RPMI7951 (cell line): Measurements from ENCODE around the gene SMLR1. TPM values are rescaled to one million over a fixed set of nuclear protein-coding genes. Genes with fewer than 3 reads are reported as not detected.
A peak's percentile ranks its signal among the peaks of the same experiment; 100 is the strongest.
"Not testable (repeated sequence)": the region's sequence is repeated elsewhere in the genome, so short reads cannot be mapped to it uniquely, and the experiment has no call there.

ENCODE experiments used
- DNase-seq: peaks from one replicate; pipeline ENCODE4 v3.0.0-alpha.2; 2012; ENCODE audit warnings: low read depth
- total RNA-seq: library from RNA; depleted of rRNA; stranded (reverse); fragments of >200 nt; shearing (Covaris generic); gene quantifications from 2 replicates; pipeline ENCODE4 v1.2.3, GENCODE V29; 2014; rRNA removed

SMLR1 gene
- not detected in 2 replicates for total RNA-seq

DNA sequence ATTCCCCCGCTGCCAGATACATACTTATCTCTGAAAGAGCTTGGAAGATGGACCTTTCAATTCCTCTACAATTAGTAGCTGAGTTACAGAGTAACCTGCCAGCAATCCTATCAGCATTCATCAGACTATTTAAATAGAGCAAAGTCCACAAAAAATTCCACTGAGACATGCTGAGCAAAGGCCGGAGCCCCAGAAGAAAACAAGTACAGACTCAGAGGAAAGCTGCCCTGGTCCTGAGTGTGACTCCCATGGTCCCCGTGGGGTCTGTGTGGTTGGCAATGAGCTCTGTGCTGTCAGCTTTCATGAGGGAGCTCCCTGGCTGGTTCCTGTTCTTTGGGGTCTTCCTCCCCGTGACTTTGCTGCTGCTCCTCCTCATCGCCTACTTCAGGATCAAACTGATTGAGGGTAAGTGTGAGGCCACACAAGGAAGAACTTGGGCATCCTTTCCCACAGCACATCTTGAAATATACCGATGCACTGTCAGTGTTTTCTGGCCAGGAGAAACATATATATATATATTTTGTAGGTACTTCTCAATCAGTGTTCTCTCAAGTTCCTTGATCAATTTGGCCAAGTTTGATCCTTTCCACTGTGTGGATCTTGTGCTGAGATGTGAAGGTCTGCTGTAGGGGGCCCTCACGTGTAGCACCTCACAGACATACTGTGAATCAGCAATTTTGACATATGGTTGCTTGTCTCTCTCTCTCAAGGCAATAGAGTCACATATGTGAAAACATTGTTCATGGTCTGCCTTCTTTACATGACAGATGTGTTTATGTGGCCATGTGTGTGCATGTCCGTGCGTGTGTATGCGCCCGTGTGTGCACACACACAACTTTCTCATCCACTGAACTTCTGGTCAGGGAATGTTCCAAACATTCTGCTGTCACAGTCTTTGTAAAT lies at the start of gene SMLR1:
TSS of gene SMLR1 (plus strand) at position 160 of the 903 bp plus-strand sequence. CDS start at position 168, 8 bp downstream.
- no peak for DNase-seq

DNA sequence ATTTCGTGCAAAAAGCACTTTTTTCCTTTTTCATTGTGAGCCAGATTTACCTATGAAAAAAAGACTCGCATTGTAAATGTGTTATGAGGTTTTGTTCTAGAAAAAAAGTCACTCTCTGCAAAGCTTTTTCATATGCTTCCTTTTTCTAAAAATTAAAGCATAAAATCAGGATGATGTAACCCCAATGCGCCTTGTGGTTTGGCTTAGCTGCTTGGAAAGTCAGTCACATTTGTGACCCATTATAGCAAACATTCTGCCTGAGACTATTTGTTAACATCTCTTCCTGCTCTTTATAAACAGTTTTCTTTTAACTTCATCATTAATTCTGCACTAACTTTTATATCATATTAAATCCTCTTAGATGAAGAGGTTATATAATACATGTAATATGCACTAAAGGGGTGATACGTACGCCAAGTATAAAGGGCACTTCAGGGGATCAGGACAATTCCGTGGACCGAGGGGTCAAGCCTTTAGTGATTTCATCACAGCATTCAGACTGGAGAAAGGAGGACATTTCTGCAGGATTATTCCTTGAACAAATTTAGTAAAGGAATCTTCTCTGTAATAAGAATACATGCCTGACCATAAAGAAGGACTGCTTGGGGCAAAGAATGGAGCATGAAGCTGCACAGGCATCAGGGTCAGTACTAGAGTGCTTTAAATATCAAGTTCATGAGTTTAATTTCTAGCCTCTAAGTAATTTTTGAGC lies 48.1 kb upstream of the SMLR1 start:
- peak; percentile 49 for DNase-seq

DNA sequence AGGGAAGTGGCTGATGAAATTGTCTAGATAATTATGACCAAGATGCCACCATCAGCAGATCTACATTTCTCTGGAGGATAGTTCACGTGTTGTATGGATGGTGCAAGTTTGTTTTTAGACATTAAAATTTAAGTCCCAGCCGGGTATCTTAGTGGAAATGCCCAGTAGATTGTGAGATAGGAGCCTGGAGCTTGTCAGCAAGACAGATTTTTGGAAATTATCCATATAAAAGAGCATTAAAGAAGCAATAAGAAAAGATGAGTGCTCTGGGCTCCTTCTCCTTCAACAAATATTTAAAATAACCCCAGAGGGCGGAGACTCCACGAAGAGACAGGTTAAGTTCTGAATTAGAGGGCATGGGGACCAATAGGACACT lies 47.6 kb upstream of the SMLR1 start:
- no peak for DNase-seq

DNA sequence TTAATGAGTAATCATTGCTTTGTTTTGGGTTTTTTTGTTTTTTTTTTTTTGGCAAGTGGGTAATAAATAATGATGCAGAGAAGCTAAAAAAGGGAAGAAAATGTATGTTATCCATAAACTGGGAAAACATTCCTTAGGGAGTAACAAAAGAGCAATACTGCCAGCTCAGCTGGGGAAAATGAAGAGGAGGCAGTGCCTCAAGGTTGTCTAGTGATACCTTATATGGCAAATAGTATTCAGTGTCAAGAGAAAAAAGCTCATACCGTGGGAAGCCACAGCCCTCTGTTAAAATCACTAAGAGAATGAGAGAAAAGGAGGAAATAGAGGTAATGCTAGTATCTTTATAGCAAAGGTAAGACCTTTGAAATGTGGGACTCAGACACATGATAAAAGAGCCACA lies 47.1 kb upstream of the SMLR1 start:
- DNase-seq = no peak

DNA sequence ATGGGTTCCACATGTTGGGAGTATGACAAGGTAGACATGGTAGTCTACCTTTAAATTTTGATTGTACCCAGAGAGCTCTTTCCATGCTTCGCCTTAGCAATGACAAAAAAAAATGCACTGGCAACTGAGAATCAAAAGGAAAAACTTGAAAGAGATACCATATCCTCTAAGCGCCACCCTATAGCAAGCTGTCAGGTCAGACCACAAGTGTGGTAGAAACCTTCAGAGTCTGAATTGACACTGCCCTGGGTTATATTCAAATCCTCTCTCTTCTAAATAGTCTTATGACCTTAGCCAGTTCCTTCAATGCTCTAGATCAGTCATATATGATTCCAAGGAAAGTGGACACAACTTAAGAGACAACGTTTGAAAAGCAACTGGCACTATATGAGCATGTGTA lies 45.6 kb upstream of the SMLR1 start:
- no peak for DNase-seq

DNA sequence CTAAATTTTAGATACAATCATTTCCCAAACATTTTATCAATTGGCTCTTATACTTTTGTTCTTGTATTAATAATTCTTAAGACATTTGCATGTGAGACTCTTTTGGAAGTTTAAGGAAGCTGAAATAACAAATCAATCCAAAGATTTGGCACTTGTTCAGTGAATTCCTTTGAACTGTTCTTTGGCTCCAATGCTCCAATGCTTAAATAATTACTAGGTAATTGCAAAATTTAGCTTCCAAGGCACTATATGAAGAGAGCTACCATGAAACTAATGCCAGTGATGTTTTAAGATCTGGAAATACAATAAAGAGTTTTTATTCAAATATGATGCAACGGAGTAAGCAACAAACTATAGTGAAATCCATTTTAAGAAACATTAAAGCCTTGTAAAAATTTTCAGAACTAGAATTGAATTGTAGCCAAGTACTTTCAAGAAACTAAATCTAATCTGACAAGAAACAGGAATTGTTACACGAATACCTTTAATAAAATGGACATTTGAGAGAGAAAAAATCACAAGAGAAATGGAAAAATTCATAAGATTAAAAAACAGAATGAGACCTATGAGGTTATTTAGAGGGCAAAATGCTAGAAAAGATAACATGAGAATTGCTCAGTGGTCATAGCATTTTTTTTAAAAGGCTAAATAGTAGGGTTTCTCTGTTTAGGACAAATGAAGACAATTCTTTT lies 43.6 kb upstream of the SMLR1 start:
- DNase-seq = no peak

DNA sequence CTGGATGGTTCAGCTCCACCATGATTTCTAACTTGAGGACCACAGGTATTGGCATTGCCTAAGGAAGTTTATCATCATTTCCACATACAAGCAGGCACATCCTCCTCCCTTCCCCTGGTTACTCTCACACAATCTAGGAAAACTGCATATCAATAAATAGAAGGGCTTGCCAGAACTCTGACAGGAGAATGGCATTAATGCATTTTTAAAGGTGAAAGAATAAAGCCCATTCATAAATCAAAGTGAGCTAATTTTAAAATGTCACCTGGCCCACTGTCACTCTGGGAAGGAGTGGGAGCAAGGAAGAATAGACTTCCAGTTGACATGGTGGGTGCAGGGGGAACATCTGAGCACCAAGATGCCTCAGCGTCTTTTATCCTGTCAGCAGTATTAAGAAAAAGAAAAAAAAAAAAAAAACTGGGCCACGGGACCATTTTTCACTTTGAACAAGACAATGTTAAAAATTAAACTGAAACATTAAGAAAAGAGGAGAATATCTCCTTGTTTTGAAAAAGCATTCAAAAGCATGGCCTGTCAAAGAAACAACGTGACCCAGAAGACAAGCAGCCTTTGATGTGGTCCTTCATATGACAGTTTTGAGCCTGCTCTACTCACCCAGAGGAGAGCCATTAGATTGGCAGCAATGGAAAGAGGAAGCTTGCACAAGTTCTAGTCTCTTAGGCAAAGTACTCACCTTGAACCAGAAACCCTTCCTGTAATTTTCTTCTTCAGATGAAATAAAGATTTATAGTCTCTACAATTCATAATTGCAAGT lies 39.3 kb upstream of the SMLR1 start:
- DNase-seq = no peak

DNA sequence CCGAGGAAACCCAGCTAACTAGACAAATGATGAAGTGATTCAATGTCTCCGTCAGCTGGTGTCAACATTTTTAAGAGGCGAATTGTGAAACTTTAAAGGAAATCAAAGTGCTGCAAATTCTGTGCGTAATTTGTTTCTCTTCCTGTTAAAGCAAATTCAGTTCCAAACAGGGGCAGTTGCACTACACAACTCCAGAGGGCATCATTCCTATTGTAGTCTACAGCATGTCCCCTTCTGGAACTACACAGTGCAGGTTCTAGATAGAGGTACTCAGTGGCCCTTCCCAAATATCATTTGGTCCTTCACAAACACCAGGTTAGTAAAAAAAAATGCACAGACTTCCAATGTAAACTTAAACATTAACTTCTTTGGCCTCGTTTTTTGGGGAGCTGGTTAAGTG lies 38.3 kb upstream of the SMLR1 start:
- DNase-seq = no peak

DNA sequence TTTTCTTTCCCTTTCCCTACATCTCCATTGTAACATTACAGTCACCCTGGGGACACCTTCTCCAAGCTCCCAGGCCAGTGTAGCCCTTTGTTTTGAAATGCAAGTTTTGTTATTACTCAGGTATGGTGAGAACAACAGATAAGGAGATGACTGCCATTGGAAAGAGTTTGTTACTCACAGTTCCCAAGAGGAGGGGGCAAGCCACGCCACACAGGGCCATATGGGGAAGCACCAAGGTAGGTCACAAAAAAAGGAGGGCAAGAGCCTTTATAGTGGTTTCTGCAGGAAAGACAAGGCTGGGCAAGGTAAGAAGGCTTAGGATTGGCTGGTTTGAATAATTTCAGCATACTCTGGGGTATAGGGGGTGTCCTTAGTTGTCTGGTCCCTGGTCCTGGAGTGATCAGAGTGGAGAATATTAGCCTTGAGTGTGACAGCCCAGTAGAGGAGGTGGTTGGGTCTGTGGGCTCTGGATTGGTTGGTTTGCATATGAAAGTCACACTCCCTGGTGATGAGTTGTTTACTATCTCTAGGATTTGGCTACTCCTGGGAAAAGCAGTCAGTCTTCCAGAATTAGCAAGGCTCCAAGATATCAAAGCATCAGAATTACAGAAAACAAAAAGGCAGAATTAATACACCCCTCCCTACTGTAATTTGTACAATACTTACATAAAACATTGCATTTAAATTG lies 33.1 kb upstream of the SMLR1 start:
- no peak for DNase-seq

DNA sequence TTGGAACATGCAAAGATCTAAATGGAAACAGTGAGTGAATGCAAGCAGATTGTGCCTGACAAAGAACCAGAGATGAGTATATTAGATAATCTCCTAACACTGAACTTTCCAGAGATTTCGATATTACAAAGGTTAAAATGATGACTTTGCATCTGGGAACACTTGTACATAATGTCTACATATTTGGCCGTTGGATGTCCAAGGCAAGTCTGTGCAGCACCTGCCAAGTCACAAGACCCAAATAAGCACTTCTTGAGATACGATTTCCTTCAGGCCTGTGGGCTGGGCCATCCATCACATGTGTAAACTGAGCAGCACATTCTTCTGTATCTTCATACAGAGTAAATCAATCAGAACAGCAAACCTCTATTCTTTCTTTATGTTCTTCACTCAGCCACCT lies 32.5 kb upstream of the SMLR1 start:
- DNase-seq = no peak

DNA sequence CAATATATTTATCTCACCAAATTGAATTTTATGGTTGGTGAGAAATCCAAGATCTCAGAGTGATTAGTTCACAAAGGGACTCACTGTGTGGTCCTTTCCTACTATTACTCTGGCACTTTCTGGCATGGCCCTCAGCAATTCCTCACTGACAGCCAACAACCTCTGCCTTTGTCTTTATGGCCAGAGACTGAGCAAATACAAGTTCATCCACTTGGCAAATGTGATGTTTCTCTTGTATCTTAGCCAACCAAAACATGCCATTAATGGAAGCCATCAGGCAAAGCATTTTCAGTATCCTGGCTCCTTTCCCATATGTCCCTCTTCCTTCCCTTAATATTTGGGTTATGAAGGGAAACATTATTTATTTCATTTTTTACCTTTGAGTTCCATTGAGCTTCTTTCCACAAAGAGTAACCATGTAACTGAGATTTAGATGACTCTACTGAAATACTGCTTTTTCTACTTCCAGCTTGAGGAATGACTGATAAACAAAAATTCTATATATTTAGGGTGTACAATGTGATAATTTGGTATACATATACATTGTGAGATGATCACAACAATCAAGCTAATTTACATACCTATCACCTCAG lies 30.8 kb upstream of the SMLR1 start:
- peak; percentile 74 for DNase-seq

DNA sequence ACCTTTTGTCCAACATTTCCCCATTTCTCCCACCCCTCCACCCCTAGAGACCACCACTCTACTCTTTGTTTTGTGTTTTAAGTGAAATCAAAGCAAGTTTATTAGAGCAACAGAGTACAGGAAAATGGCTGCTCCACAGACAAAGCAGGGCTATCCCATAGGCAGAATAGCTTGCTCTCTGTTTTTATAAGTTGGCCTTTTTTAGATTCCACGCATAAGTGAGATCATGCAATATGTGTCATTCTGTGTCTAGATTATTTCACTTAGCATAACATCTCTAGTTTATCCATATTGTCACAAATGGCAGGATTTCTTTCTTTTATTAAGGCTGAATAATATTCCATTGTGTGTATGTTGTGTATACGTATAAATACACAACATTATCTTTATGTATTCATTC lies 30.1 kb upstream of the SMLR1 start:
- DNase-seq = no peak

DNA sequence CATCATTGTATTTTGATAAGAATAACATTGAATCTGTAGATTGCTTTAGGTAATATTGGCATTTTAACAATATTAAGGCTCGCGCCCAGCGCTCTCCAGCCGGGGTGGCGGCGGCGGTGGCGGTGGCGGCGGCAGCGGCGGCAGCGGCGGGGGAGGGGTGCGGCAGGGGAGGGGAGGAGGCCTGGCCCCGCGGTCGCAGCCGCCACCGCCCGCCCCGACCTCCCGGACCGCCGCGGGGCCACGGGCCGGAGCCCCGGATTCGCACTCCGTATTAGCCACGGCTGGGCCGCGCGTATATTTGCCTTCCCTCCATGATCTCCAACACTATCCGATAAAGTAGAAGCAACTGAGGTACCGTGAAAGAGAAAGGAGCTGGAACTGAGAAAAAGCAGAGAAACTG lies 25.8 kb upstream of the SMLR1 start:
- DNase-seq = not testable (repeated sequence)

DNA sequence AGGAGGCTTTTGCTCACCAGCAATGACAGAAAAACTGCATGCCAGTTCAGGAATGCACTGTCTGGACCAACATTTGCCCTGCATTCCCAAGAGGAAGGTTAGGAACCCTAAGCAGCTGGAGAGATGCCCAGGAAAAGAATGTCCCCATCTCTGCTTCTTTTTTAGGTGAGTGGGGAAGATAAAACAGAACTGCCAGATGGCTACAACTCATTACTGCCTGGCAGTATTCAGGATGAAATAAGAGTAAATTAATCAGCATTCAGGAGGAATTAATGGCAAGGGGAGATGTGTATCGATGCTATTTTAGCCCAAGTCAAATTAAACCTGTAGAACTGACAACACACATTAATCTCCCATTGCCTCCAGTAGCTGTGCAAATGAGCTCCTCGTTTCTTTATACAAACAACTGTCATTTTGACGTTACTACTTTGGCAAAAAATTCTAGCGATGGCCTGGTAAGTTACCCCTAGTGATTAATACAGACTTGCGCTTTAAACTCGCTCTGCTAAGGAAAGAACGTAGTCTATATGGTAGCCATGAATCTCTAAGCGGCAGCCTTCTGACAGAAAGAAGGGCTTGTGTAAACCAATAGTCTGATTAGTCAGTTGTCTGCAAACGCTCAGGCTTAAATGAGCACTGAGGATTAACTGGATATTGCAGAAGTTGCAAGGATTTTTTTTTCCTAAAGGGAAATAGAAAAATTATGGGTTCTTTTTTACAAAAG lies 16.7 kb upstream of the SMLR1 start:
- peak; percentile 7 for DNase-seq

DNA sequence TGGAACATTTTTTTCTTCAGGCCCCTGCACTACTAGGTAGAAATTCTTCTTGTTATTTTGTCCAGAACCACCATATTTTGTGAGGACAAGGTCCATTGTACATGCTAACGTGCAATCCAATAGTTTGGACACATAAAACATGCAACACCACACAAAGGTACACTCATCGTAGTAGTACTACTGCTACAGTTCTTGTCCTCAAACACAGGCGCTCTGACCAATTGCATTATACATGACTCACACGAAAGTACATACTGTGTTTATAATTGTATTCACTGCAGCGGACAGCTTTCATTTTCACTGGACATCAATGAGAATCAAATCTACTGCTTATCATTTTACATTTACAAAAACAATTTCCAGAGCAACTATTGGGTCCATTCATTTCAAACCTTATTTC lies 15.3 kb upstream of the SMLR1 start:
- DNase-seq = peak; percentile 56

DNA sequence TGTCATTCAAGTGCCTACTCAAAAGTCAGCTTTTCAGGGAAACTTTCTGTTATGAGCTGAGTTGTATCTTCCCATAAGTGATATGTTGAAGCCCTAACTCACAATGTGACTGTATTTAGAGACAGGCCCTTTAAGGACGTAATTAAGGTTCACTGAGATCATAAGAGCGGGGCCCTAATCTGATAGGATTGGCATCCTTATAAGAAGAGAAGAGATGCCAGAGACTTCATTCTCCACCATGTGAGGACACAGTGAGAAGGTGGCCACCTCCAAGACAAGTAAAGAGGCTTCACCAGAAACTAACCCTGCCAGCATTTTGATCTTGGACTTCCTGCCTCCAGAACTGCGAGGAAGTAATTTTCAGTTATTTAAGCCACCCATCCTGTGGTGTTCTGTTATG lies 12.7 kb upstream of the SMLR1 start:
- no peak for DNase-seq

DNA sequence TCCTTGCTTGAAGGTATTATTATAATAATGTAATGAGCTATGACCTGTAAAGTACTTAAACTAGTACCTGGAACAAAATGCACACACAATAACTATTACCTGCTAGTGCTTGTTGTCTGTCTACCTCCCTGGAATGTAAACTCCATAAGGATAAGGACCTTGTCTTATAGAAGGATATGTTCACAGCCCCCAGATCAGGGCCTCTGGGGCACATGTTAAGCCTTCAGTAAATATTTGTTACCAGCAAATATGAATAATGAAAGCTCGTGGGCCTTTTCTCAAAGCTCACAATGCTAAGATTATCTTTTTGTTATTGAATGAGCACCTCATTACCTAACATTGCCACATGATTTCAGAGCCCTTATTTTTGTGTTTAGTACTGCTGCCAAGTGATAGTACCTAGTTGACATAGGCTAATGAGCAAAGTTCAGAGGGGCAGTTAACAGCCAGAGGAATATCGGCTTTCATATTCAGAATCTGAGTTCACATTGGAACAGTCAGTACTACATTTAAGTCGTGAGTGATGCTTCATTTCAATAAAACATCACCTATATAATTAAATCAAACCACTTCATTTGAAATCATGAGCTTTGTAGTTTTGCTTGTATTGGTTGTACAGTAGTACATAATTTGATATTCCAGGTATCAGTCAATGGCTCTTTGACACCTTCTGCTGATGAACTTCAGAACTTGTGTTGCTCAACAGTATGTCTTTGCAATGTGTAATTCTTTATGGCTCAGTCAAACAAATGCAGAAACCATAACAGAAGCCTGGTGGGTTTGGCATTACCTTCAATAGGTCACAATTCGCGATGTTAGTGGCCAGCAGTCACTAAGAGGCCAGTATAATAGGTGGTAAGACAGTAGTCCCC lies 11.8 kb upstream of the SMLR1 start:
- DNase-seq = no peak

DNA sequence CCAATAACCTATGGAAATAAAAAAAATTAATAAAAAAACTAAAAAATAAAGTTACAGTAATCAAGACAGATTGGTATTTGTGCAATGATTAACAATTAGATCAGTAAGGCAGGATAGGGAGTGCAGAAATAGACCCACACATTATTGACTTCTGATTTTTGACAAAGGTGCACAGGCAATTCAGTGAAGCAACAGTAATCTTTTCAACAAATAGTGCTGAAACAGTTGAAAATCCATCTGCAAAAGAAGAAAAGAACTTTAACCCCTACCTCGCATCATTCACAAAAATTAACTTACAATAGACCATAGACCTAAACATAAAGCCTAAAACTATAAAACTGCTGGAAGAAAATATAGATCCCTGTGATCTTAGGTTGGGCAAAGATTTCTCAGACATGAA lies 4.5 kb upstream of the SMLR1 start:
- DNase-seq = no peak
